ENCODE measurements around the gene CFAP20. TPM values are rescaled to one million over a fixed set of nuclear protein-coding genes. Genes with fewer than 3 reads are reported as not detected.

The CFAP20 gene
- total and polyA plus RNA-seq, 2 experiments from 2014 or later = 71.6 to 74.6 TPM

DNA sequence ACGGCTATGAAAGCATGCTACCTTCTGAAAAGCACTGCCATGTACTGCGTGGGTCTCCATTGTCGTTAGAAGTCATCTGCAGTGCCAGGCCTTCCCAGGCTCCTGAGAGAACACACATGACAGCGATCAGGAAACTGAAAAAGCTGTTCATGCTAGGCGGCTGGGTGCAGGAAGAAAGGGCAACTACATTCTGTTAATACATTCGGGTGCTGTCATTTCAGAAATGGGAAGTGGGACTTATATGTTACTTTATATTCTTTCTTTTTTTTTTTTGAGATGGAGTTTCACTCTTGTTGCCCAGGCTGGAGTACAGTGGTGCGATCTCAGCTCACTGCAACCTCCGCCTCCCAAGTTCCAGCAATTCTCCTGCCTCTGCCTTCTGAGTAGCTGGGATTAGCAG is 19.9 kb downstream of the CFAP20 start:
- no peaks in the 10 kb centered on the region for H4K20me1 ChIP-seq (ENCODE audit: insufficient read depth, poor library complexity, severe bottlenecking)
- H3K79me2 ChIP-seq = no peaks in the 10 kb centered on the region
- no peaks in the 10 kb centered on the region for H3K9me2 ChIP-seq (replicated peaks; ENCODE audit: insufficient read depth)
- WGBS (ENCODE audit: low lambda C conversion rate, missing lambda C conversion rate) = 90% methylated on average over 8 of the region's 8 CpGs
- no peak overlapping the region for H3K4me3 ChIP-seq
- no peak overlapping the region for H2AFZ ChIP-seq
- no peak overlapping the region for H3K27ac ChIP-seq
- no peaks in the 10 kb centered on the region for H3K9me3 ChIP-seq (ENCODE audit: low read depth)
- no peak for DNase-seq (ENCODE audit: low spot score)
- no peak overlapping the region for H3K4me2 ChIP-seq
- TF ChIP-seq, protein P1, sequence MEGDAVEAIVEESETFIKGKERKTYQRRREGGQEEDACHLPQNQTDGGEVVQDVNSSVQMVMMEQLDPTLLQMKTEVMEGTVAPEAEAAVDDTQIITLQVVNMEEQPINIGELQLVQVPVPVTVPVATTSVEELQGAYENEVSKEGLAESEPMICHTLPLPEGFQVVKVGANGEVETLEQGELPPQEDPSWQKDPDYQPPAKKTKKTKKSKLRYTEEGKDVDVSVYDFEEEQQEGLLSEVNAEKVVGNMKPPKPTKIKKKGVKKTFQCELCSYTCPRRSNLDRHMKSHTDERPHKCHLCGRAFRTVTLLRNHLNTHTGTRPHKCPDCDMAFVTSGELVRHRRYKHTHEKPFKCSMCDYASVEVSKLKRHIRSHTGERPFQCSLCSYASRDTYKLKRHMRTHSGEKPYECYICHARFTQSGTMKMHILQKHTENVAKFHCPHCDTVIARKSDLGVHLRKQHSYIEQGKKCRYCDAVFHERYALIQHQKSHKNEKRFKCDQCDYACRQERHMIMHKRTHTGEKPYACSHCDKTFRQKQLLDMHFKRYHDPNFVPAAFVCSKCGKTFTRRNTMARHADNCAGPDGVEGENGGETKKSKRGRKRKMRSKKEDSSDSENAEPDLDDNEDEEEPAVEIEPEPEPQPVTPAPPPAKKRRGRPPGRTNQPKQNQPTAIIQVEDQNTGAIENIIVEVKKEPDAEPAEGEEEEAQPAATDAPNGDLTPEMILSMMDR (IDR thresholded peaks at IDR 0.05; ENCODE audit: poor library complexity) = no peak
- TF ChIP-seq EZH2 (IDR thresholded peaks at IDR 0.05; ENCODE audit: borderline replicate concordance) (no peak), EZH2phosphoT487 (IDR thresholded peaks at IDR 0.05; ENCODE audit: low read depth, severe bottlenecking, unreplicated experiment) (no peak)
- H3K4me1 ChIP-seq (ENCODE audit: insufficient read depth) = no peaks in the 10 kb centered on the region
- no peaks in the 10 kb centered on the region for H3K27me3 ChIP-seq
- no peaks in the 10 kb centered on the region for H3K36me3 ChIP-seq (replicated peaks; ENCODE audit: insufficient read depth, low read depth)

DNA sequence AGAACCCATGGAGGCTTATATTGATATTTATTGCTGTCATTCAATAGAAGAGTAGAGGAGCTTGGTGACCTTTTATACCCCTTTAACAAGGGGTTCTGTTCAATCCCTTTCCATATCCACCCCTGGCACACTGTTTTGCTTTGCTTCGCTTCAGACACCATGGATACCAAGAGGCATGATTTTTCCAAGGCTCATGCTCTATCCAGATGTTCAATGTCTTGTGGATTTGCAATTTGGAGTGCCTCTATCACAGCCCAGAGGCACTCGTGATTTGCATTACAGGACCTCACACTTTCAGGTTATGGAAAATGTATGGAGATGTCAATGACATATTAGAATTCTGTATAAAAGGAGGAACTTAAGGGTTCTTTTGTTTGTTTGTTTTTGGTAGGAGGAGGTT is 21.5 kb downstream of the CFAP20 start:
- H3K4me1 ChIP-seq (ENCODE audit: insufficient read depth) = no peaks in the 10 kb centered on the region
- no peaks in the 10 kb centered on the region for H4K20me1 ChIP-seq (ENCODE audit: insufficient read depth, poor library complexity, severe bottlenecking)
- H3K9me2 ChIP-seq (replicated peaks; ENCODE audit: insufficient read depth) = no peaks in the 10 kb centered on the region
- no peaks in the 10 kb centered on the region for H3K36me3 ChIP-seq (replicated peaks; ENCODE audit: insufficient read depth, low read depth)
- no peaks in the 10 kb centered on the region for H3K27me3 ChIP-seq
- H3K4me2 ChIP-seq = no peak overlapping the region
- no peak overlapping the region for H3K27ac ChIP-seq
- H3K79me2 ChIP-seq = no peaks in the 10 kb centered on the region
- H3K4me3 ChIP-seq = no peak overlapping the region
- no peak for DNase-seq (ENCODE audit: low spot score)
- H2AFZ ChIP-seq = no peak overlapping the region
- H3K9me3 ChIP-seq (ENCODE audit: low read depth) = no peaks in the 10 kb centered on the region
- TF ChIP-seq EZH2 (IDR thresholded peaks at IDR 0.05; ENCODE audit: borderline replicate concordance) (no peak), EZH2phosphoT487 (IDR thresholded peaks at IDR 0.05; ENCODE audit: low read depth, severe bottlenecking, unreplicated experiment) (no peak)
- TF ChIP-seq, protein P1 (IDR thresholded peaks at IDR 0.05; ENCODE audit: poor library complexity) = no peak
- whole genome bisulfite sequencing (ENCODE audit: low lambda C conversion rate, missing lambda C conversion rate) = 78% methylated on average over 2 of the region's 2 CpGs

DNA sequence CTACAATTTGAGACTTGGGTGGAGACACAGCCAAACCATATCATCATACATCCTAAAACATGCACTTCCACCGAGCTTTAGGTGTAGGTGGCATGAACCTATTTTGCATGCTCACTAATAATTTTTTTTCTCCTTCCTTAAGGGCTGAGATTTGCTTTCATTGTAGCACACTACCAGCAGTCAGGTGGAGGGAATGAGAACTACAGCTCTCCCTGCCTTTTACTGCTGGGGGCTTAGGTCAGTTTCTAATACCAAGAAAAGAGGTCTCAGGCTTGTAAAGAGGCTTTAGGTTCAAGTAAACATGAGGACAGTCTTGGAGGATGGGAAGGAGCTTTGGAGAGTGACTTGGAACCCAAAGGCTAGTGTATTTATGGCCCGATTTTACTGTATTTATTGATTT is 22.0 kb downstream of the CFAP20 start:
- H3K4me2 ChIP-seq = no peak overlapping the region
- H3K4me1 ChIP-seq (ENCODE audit: insufficient read depth) = no peaks in the 10 kb centered on the region

More for the DNA sequence above, 22.0 kb downstream of the CFAP20 start:
- Histone ChIP-seq H4K20me1 (ENCODE audit: insufficient read depth, poor library complexity, severe bottlenecking) (no peaks in the 10 kb centered on the region), H3K27ac (no peak overlapping the region), H3K36me3 (replicated peaks; ENCODE audit: insufficient read depth, low read depth) (no peaks in the 10 kb centered on the region), H3K27me3 (no peaks in the 10 kb centered on the region), H2AFZ (no peak overlapping the region), H3K9me2 (replicated peaks; ENCODE audit: insufficient read depth) (no peaks in the 10 kb centered on the region), H3K79me2 (no peaks in the 10 kb centered on the region), H3K4me3 (no peak overlapping the region), H3K9me3 (ENCODE audit: low read depth) (no peaks in the 10 kb centered on the region)
- no peak for DNase-seq (ENCODE audit: low spot score)
- no peak for TF ChIP-seq EZH2phosphoT487 (IDR thresholded peaks at IDR 0.05; ENCODE audit: low read depth, severe bottlenecking, unreplicated experiment)
- TF ChIP-seq, protein P1 (IDR thresholded peaks at IDR 0.05; ENCODE audit: poor library complexity) = no peak
- no peak for TF ChIP-seq EZH2 (IDR thresholded peaks at IDR 0.05; ENCODE audit: borderline replicate concordance)
- WGBS (ENCODE audit: low lambda C conversion rate, missing lambda C conversion rate) = 74% methylated on average over 2 of the region's 2 CpGs
